WI38 (cell line): ENCODE results near the gene NFKBIB.
"Not testable (repeated sequence)": the region's sequence is repeated elsewhere in the genome, so short reads cannot be mapped to it uniquely, and the experiment has no call there.

Source experiments
- H3K4me3 ChIP-seq: 2 replicates; pipeline ENCODE4 v1.5.1; 2011; ENCODE audit warnings: low read depth, mild to moderate bottlenecking, control low read depth, low read length
- TF ChIP-seq, protein P1 (sequence below): IDR thresholded peaks from 2 replicates; pipeline ENCODE4 v1.5.1; 2012; ENCODE audit warnings: low read depth, mild to moderate bottlenecking, control low read depth, low read length

Gene NFKBIB

DNA sequence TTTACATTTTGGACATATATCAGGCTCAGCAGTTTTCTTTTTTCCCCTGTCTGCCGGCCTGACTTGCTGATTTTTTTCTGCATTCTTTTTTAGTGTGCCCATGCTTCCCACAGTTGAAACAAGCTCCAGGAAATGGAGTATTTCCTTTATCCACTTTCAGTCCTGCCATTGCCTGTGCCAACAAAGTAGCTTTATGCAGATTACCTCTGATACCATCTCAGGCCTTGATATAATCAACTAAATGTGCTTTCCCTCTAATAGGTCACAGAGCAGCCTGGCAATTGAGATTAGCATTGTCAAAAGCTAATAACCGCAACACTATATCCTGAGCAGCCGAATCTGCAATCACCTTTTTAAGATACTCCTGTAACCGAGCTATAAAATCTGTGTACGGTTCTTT is 40.2 kb downstream of the NFKBIB start:
- TF ChIP-seq, protein P1, sequence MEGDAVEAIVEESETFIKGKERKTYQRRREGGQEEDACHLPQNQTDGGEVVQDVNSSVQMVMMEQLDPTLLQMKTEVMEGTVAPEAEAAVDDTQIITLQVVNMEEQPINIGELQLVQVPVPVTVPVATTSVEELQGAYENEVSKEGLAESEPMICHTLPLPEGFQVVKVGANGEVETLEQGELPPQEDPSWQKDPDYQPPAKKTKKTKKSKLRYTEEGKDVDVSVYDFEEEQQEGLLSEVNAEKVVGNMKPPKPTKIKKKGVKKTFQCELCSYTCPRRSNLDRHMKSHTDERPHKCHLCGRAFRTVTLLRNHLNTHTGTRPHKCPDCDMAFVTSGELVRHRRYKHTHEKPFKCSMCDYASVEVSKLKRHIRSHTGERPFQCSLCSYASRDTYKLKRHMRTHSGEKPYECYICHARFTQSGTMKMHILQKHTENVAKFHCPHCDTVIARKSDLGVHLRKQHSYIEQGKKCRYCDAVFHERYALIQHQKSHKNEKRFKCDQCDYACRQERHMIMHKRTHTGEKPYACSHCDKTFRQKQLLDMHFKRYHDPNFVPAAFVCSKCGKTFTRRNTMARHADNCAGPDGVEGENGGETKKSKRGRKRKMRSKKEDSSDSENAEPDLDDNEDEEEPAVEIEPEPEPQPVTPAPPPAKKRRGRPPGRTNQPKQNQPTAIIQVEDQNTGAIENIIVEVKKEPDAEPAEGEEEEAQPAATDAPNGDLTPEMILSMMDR, result no peak
- H3K4me3 ChIP-seq, result no peak overlapping the region

DNA sequence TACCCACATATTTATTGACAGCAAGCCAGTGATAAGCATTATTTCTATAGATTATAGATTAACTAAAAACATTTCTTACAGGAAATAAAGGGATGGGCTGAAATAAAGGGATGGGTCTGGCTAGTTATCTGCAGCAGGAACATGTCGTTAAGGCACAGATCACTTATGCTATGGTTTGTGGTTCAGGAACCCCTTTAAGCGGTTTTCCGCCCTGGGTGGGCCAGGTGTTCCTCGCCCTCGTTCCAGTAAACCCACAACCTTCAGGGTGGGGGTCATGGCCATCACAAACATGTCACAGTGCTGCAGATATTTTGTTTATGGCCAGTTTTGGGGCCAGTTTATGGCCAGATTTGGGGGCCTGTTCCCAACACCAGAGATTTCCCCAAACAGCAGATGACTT is 41.7 kb downstream of the NFKBIB start:
- H3K4me3 ChIP-seq, result not testable (repeated sequence)

DNA sequence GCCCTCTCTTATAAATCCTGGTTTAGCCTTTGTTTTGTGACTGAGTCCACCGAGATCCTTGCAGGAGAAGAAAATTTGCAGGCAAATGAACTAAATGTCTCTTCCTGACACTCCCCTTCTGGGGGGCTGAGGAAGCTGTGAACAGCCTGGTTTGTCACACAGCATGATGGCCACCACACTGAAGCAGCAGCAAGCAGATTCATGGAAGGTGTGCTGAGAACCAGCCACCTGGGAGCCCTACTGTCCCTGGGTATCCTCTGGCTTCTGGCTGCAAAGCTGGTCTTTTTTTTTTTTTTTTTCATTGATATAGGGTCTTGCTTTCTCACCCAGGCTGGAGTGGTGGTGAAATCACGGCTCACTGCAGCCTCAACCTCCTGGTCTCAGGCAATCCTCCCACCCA is 42.2 kb downstream of the NFKBIB start:
- TF ChIP-seq, protein P1, result no peak
- no peak overlapping the region for H3K4me3 ChIP-seq

DNA sequence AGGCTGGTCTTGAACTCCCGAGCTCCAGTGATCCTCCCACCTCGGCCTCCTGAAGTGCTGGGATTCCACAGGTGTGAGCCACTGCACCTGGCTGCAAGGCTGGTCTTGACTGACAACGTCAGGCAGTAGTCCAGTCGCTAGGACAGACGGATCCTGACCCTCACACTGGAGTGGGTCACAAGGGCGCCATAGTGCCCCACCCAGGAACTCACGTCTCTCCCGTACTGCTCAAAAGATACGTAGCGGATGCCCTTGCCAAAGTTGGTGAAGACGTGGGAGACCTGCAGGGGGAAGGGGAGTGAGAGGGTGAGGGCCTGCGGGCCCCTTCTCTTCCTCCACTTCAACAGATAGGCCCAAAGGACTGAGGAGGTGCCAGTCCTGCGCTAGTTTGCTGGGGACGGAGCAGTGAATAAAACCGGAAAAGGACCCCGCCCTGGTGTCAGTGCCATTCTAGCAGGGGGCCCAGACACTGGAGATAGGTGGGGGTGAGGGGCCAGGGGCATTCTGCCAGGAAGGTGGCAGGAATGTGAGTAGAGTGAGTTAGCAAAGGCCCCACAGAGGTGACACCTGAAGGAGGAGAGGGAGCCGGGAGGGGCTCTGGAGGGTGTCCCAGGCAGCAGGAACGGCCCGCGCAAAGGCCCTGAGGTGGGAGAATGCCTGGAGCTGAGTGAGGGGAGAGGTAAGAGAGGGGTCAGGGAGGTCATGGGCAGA is 42.9 kb downstream of the NFKBIB start:
- no peak overlapping the region for H3K4me3 ChIP-seq
- TF ChIP-seq, protein P1, result no peak

DNA sequence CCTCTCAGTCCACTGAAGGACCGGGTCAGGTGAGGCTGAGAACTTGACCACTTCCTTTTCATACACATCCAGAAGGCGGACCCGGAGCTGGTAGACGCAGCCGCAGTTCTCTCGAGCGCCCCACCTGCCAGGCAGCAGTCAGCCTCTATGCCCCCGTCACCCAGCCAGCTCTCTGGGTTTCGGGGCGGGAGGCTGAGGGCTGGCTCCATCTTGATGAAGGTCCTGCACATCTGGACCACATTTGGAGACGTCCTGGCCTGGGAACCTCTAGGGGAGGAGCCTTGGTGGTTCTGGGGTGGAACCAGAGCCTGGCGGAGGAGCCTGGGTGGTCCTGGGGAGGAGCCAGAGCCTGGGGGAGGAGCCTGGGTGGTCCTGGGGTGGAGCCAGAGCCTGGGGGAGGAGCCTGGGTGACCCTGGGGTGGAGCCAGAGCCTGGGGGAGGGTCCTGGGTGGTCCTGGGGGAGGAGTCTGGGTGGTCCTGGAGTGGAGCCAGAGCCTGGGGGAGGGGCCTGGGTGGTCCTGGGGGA is 45.3 kb downstream of the NFKBIB start:
- H3K4me3 ChIP-seq, result no peak overlapping the region
- TF ChIP-seq, protein P1, result no peak

DNA sequence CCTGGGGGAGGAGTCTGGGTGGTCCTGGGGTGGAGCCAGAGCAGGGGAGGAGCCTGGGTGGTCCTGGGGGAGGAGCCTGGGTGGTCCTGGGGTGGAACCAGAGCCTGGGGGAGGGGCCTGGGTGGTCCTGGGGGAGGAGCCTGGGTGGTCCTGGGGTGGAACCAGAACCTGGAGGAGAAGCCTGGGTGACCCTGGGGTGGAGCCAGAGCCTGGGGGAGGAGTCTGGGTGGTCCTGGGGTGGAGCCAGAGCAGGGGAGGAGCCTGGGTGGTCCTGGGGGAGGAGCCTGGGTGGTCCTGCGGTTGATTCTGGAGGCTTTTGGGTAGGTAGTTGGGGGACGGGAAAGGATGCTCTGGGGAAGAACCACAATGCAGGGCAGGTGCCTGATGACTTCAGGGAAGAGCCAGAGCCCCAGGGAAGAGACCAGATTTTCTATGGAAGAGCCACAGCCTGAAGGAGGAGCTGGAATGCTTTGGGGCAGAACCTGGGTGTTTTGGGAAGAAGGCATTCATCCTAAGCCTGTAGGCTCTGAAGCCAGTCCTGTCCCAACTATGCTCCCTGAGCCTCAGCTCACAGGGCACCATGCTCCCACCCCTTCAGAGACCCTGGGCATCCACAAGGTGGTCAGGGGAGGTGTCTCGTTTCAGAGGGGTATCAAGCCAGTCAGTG is 45.9 kb downstream of the NFKBIB start:
- TF ChIP-seq, protein P1, result no peak
- H3K4me3 ChIP-seq, result no peak overlapping the region

DNA sequence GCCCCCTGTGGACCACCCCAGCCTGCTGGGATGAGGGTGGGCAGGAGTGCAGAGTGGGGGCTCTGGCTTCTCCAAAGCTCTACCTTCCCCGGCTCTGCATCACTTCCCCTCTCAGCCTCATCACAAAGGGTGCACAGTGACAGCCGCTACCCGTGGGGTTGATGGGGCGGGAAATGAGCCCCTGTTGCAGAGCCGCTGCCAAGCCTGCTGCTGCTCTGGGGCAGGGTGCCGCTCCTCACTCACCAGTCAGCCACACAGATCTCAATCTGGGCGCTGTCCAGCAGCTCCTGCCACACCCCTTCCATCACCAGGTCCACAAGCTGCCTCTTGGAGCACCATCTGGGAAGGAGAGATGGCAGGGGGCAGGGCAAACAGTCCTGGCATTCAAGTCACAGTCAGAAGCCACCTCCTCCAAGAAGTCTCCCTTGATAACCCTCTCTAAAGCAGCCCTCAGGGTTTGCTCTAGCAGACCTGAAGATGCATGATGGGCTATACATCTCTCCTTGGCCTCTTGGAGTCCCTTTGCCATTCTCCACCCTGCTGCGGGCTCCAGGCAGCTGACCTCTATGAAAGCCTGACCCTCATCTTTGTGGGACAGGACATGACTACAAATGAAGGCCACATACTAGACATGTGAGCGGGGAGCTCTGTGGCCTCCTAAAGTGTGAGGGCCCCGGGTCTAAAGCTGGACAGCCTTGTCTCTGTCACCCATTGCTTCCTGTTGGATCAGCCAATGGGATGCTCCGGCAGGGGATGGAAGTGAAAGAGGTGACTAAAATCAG is 46.7 kb downstream of the NFKBIB start:
- TF ChIP-seq, protein P1, result no peak
- no peak overlapping the region for H3K4me3 ChIP-seq
